SK-MEL-5 (cell line): ENCODE measurements around the gene TGM2. TPM values are rescaled to one million over a fixed set of nuclear protein-coding genes. Genes with fewer than 3 reads are reported as not detected.
A peak's percentile ranks its signal among the peaks of the same experiment; 100 is the strongest.

Experiments used
- DNase-seq: peaks from one replicate; pipeline ENCODE4 v3.0.0-alpha.2; 2016; ENCODE audit warnings: low read depth, low spot score
- in situ Hi-C: cut with HindIII; loops from 2 replicates; pipeline ENCODE4 v1.10.0; 2016; ENCODE audit warnings: low sequenced_read_pairs, high pct_unique_total_duplicates, low pct_unique_long_range_greater_than_20kb
- total RNA-seq: library from RNA; depleted of rRNA; stranded (reverse); fragments of >200 nt; shearing (Covaris generic); gene quantifications from 2 replicates; pipeline ENCODE4 v1.2.3, GENCODE V29; 2014

TGM2 gene
- total RNA-seq, 1 experiment from 2014 or later = 7.0 TPM

GRCh38 chr20:38143646-38144554 is 21.2 kb downstream of the TGM2 start:
- no peak for DNase-seq
- in situ Hi-C loops = no loop called here

DNA sequence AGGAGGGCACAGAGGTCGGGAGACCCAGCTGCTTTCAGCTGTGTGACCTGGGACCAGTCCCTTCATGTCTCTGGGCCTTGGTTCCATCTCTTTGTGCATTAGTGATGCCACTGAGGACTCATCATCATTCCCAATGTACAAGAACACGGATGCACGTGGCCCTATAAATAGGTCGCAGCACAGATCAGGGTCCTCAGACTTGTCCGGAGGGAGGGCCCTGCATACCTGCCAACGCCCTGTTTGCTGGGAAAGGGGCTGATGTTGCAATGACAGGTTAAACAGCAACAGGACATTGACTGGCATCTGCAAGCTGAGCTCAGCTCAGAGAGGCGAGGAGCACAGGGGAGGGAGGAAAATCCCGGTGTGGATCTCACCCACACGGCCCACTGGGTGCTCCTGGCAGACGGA is 21.8 kb downstream of the TGM2 start:
- no peak for DNase-seq
- in situ Hi-C loops = no loop called here

DNA sequence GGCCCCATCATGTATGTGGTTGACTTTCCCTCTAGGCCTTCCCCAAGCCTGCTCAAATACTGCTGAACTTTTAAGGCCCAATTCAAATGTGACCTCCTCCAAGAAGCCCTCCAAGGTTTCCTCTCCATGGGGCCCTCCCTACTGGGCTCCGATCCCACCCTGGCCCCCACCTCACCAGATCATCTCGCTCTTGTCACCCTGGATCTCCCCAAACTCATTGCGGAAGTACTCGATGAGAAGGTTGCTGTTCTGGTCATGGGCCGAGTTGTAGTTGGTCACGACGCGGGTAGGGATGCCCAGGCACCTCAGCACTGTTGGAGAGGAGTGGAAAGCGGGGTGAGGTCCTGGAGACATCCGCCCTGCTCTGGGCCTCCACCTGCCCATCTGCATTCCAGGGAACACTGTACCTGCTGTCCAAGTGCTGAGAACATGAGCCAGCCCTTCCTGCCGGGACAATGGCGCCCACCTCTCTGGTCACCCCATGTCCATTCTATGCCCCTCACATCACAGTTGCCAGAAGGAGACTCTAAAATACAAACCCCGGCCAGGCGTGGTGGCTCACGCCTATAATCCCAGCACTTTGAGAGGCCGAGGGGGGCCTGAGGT is 23.1 kb downstream of the TGM2 start:
- in situ Hi-C loops = no loop called here
- no peak for DNase-seq

GRCh38 chr20:38141204-38141888 is 23.7 kb downstream of the TGM2 start:
- no peak for DNase-seq
- in situ Hi-C loops = no loop called here

GRCh38 chr20:38139977-38140753 is 24.9 kb downstream of the TGM2 start:
- DNase-seq = peak; percentile 24
- in situ Hi-C loops = no loop called here

- in situ Hi-C loops = no loop called here
- no peak for DNase-seq
Observed at GRCh38 chr20:38139156-38139912, 25.7 kb downstream of the TGM2 start.

- no peak for DNase-seq
- in situ Hi-C loops = no loop called here
Observed at GRCh38 chr20:38138086-38138778, 26.8 kb downstream of the TGM2 start.

- in situ Hi-C loops = no loop called here
Observed at GRCh38 chr20:38137441-38138037, 27.5 kb downstream of the TGM2 start.

DNA sequence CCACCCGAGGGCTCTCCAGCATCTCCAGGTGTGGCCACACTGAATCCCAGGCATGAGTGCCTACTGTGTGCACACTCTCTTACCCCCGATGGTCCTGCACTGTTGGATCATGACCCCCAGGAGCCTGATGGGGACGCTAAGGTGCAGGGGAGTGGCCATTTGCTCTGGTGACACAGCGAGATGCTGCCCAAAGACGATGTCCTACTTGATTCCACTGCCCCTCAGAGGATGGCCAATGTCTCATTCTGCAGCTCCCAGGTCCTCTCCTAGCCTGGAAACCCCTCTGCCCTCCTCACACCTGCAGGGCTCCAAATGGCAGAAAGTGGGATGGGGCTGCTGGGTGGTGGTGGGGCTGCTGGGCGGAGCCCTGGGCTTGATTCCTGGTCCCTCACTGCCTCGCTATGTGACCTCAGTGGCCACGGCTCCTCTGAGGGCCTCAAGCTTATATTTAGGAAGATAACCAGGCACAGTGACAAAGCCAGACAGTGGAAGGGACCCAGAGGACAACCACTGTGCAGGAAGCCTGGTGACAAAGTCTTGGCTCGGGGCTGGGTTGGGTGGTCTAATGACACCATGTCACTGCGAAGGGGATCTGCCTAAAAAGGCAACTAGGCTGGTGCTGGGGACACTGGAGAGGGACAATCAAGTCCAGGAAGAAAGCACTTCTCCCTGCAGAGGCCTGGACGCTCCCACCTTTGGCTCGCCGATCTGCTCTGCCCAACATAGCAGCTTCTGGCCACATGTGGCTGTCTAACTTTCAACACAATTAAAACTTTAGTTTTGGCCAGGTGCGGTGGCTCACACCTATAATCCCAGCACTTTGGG is 28.4 kb downstream of the TGM2 start:
- in situ Hi-C loops = no loop called here
- no peak for DNase-seq

More at GRCh38 chr20:38137441-38138037, 27.5 kb downstream of the TGM2 start:
- DNase-seq = no peak

GRCh38 chr20:38135651-38136420 is 29.2 kb downstream of the TGM2 start:
- in situ Hi-C loops = no loop called here
- DNase-seq = no peak

DNA sequence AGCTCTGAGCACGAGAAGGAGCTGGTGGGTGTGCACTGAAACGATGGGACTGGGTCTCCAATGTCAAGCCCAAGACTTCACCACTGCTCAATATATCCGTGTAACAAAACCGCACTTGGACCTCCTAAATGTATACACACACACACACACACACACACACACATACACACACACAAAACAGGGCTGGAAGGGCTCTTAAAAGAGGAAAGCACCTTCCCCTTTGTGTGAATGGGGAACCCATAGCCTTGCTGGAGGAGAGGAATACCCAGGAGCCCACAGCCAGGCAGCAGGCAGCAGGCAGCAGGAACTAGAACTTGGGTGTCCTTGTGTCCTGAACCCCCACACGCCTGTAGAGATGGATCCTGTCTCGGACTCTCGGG is 29.8 kb downstream of the TGM2 start:
- DNase-seq = no peak
- in situ Hi-C loops = no loop called here

- DNase-seq = no peak
- in situ Hi-C loops = no loop called here
Observed at GRCh38 chr20:38134427-38135270, 30.4 kb downstream of the TGM2 start.

- no peak for DNase-seq
- in situ Hi-C loops = no loop called here
Observed at GRCh38 chr20:38133680-38134426, 31.2 kb downstream of the TGM2 start.
